ENCODE measurements around the gene BDKRB1. TPM values are rescaled to one million over a fixed set of nuclear protein-coding genes. Genes with fewer than 3 reads are reported as not detected.

BDKRB1 gene
- total RNA-seq, 4 donors from 2014 or later: 0.78 to 1.0 (median 0.94) TPM; not detected in 1

DNA sequence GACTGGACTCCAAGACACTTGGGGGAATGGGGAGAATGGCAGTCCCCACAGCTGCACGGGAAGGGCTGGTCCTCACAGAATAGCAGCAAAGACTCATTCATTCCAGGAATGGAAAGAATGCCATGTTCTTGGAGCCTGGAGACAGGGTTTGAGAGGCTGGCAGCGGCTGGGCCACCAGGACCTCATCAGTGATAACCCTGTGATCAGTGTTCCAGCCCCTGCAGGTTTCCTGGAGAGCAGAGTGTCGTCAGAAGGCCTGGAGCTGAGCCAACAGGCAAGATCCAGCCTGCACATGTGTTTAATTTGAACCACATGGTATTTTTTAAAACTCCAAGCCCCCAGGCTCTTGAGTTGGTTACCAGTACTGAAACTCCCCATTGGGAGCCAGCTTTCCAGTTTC, 11.3 kb downstream of the BDKRB1 start:
- DNase-seq: peak; percentile 28 to 37
- Histone ChIP-seq H3K4me1 (peaks cover 0 to 5% of the 10 kb centered on the region in 2 donors), H3K27ac (no peak overlapping the region), H3K9me3 (no peaks in the 10 kb centered on the region), H3K4me3 (replicated peaks in 1 of 3) (no peak overlapping the region), H3K36me3 (no peaks in the 10 kb centered on the region), H3K27me3 (no peaks in the 10 kb centered on the region)
- intact Hi-C loops (cut with DNase I): no loop called here
- 10 to 16% methylated on average over 2 to 3 of the region's 3 CpGs for WGBS, 2 donors
- TF ChIP-seq POLR2A (IDR thresholded peaks at IDR 0.05): no peak
- TF ChIP-seq CTCF (IDR thresholded peaks at IDR 0.05): no peak

- Histone ChIP-seq H3K36me3 (no peaks in the 10 kb centered on the region), H3K4me3 (replicated peaks in 1 of 3) (no peak overlapping the region), H3K9me3 (no peaks in the 10 kb centered on the region), H3K4me1 (peaks cover 0 to 5% of the 10 kb centered on the region in 2 donors), H3K27ac (no peak overlapping the region), H3K27me3 (no peaks in the 10 kb centered on the region)
- intact Hi-C loops (cut with DNase I): no loop called here
- TF ChIP-seq CTCF (IDR thresholded peaks at IDR 0.05): no peak
- no peak for TF ChIP-seq POLR2A (IDR thresholded peaks at IDR 0.05)
- 88 to 100% methylated on average over 5 of the region's 5 CpGs for WGBS, 2 donors
- DNase-seq: no peak
These were observed 11.9 kb downstream of the BDKRB1 start for GRCh38 chr14:96267916-96268315.

DNA sequence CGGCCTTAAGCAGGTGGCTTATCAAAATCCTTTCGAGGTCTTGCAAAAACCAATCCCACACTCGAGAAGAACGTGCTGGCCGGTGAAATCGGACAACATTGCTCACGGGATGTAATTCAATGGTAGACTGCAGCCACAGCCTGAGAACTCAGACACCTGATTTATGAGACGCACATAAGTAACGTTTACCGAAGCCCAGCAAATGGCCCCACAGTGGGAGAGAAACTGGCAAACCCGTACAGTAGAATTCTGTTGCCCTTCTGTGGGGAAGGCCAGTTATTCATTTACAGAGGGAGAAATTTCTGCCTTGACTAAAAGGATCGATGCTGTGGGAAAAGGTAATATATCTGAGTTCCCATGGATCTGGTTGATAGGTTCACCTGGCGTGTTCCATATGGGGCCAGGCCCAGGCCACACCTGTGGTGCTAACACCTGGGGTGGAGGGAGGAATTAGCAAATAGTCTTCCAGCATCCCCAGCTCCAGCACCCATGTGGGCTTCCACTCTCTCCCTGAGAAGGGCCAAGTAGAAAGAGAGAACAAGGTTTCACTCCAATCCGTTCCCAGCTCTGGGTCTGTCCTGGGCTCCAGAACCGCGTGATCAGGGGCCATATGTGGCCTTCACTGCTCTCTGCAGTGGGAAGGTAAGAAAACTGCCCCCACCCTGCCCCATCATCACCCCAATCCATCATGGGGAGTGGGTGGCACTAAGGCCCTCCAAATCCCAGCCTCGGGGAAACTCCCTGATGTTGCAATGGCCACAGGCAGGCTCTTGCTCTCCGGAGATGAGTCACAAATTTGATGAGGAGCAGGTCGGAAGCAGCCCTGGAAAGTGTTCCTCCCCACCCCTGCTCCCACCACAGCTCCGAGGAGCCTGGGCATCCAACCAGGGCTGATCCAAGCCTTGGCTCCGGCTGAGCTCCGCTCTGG, 12.7 kb downstream of the BDKRB1 start:
- no peak for DNase-seq
- H3K4me3 ChIP-seq (replicated peaks in 1 of 3): no peak overlapping the region
- H3K4me1 ChIP-seq: peaks cover 0 to 5% of the 10 kb centered on the region in 2 donors
- 82 to 84% methylated on average over 22 of the region's 22 CpGs for WGBS, 2 donors
- H3K9me3 ChIP-seq: no peaks in the 10 kb centered on the region
- no peaks in the 10 kb centered on the region for H3K36me3 ChIP-seq
- no peak overlapping the region for H3K27ac ChIP-seq
- TF ChIP-seq POLR2A (IDR thresholded peaks at IDR 0.05) (no peak), CTCF (IDR thresholded peaks at IDR 0.05) (no peak)
- H3K27me3 ChIP-seq: no peaks in the 10 kb centered on the region
- intact Hi-C loops (cut with DNase I): no loop called here

GRCh38 chr14:96269359-96269710, 13.3 kb downstream of the BDKRB1 start:
- H3K4me1 ChIP-seq: peaks cover 0 to 5% of the 10 kb centered on the region in 2 donors
- intact Hi-C loops (cut with DNase I): no loop called here
- H3K36me3 ChIP-seq: no peaks in the 10 kb centered on the region
- no peaks in the 10 kb centered on the region for H3K9me3 ChIP-seq
- no peak for DNase-seq
- WGBS, 2 donors: 84 to 95% methylated on average over 10 of the region's 10 CpGs
- no peaks in the 10 kb centered on the region for H3K27me3 ChIP-seq
- H3K27ac ChIP-seq: no peak overlapping the region
- no peak overlapping the region for H3K4me3 ChIP-seq (replicated peaks in 1 of 3)
- no peak for TF ChIP-seq POLR2A (IDR thresholded peaks at IDR 0.05)
- no peak for TF ChIP-seq CTCF (IDR thresholded peaks at IDR 0.05)

All from thyroid gland (tissue), 4 donors.